Retinal pigment epithelial cell (primary cell): ENCODE data around the gene SYT6.

Source experiments
- DNase-seq: peaks from one replicate; pipeline ENCODE4 v3.0.0-alpha.2; 2010; ENCODE audit warnings: low read depth
- H3K4me3 ChIP-seq: 2 replicates; pipeline ENCODE4 v1.5.1; 2011; ENCODE audit warnings: mild to moderate bottlenecking, low read length, control low read depth, moderate library complexity
- CTCF ChIP-seq: conservative IDR thresholded peaks from 2 replicates; pipeline ENCODE4 v1.5.1; 2011; ENCODE audit warnings: low read depth, low read length, control low read depth, inconsistent platforms

Gene SYT6

GRCh38 chr1:114080511-114081436 lies 72.9 kb downstream of the SYT6 start:
- DNase-seq: no peak
- TF ChIP-seq CTCF: no peak

GRCh38 chr1:114079596-114080190 lies 74.0 kb downstream of the SYT6 start:
- no peak for TF ChIP-seq CTCF
- no peak overlapping the region for H3K4me3 ChIP-seq
- no peak for DNase-seq

More at GRCh38 chr1:114080511-114081436, 72.9 kb downstream of the SYT6 start:
- no peak overlapping the region for H3K4me3 ChIP-seq

GRCh38 chr1:114078116-114078515 lies 75.6 kb downstream of the SYT6 start:
- H3K4me3 ChIP-seq: no peak overlapping the region
- DNase-seq: no peak

GRCh38 chr1:114077188-114077587 lies 76.5 kb downstream of the SYT6 start:
- no peak for TF ChIP-seq CTCF
- no peak for DNase-seq
- no peak overlapping the region for H3K4me3 ChIP-seq

More at GRCh38 chr1:114078116-114078515, 75.6 kb downstream of the SYT6 start:
- no peak for TF ChIP-seq CTCF

GRCh38 chr1:114076308-114076707 lies 77.4 kb downstream of the SYT6 start:
- no peak for DNase-seq
- no peak for TF ChIP-seq CTCF
- H3K4me3 ChIP-seq: no peak overlapping the region

GRCh38 chr1:114075546-114076242 lies 78.0 kb downstream of the SYT6 start:
- DNase-seq: no peak
- H3K4me3 ChIP-seq: no peak overlapping the region
- TF ChIP-seq CTCF: no peak
